GM23338 (cell line): Measurements from ENCODE around the gene TMEM218. TPM values are rescaled to one million over a fixed set of nuclear protein-coding genes. Genes with fewer than 3 reads are reported as not detected.
A peak's percentile ranks its signal among the peaks of the same experiment; 100 is the strongest.

Source experiments
- ATAC-seq: fragments of 200-7000 bp; cut with Tn5 transposase; 3 replicates; pipeline ENCODE4 v1.9.1; 2020
- DNase-seq: peaks from one replicate; pipeline ENCODE4 v3.0.0-alpha.2; 2015; ENCODE audit warnings: low spot score
- H2AFZ ChIP-seq: fragments of 200-600 bp; sonication (generic); 2 replicates; pipeline ENCODE4 v1.8.0; 2016; ENCODE audit warnings: antibody characterized with exemption, mild to moderate bottlenecking, moderate library complexity
- H3F3A ChIP-seq: fragments of 200-600 bp; sonication (generic); replicated peaks from 2 replicates; pipeline ENCODE4 v1.8.0; 2017; ENCODE audit warnings: antibody characterized with exemption, mixed run types, low read depth
- H3K27ac ChIP-seq: fragments of 200-600 bp; sonication (generic); 2 replicates; pipeline ENCODE4 v1.6.1; 2016; ENCODE audit warnings: low read depth
- H3K27me3 ChIP-seq: fragments of 200-600 bp; sonication (generic); 2 replicates; pipeline ENCODE4 v1.8.0; 2016; ENCODE audit warnings: mild to moderate bottlenecking, mixed run types, moderate library complexity; ENCODE audit not compliant: insufficient read depth
- H3K36me3 ChIP-seq: fragments of 200-600 bp; sonication (generic); 2 replicates; pipeline ENCODE4 v1.8.0; 2016; ENCODE audit warnings: mild to moderate bottlenecking; ENCODE audit not compliant: insufficient read depth
- H3K4me1 ChIP-seq: fragments of 200-600 bp; sonication (generic); 2 replicates; pipeline ENCODE4 v1.8.0; 2016; ENCODE audit warnings: mild to moderate bottlenecking, moderate library complexity; ENCODE audit not compliant: insufficient read depth
- H3K4me2 ChIP-seq: fragments of 200-600 bp; sonication (generic); 2 replicates; pipeline ENCODE4 v1.7.1; 2017; ENCODE audit warnings: mixed run types
- H3K4me3 ChIP-seq: fragments of 200-600 bp; sonication (generic); 2 replicates; pipeline ENCODE4 v1.6.1; 2016; ENCODE audit warnings: mixed run types
- H3K79me2 ChIP-seq: fragments of 200-600 bp; sonication (generic); replicated peaks from 2 replicates; pipeline ENCODE4 v1.8.0; 2017; ENCODE audit warnings: mild to moderate bottlenecking; ENCODE audit not compliant: insufficient read depth
- H3K9me2 ChIP-seq: fragments of 200-600 bp; sonication (generic); 2 replicates; pipeline ENCODE4 v1.8.0; 2017; ENCODE audit not compliant: insufficient read depth
- H4K20me1 ChIP-seq: fragments of 200-600 bp; sonication (generic); replicated peaks from 2 replicates; pipeline ENCODE4 v1.8.0; 2017; ENCODE audit warnings: mild to moderate bottlenecking; ENCODE audit not compliant: insufficient read depth
- H3K27ac Mint-ChIP-seq: 2 replicates; pipeline ENCODE4 v1.8.0; 2020; ENCODE audit warnings: inconsistent platforms, mild to moderate bottlenecking, moderate library complexity, mixed read lengths
- H3K27me3 Mint-ChIP-seq: 3 replicates; pipeline ENCODE4 v1.8.0; 2022; ENCODE audit warnings: low read depth, mild to moderate bottlenecking, moderate library complexity, mixed read lengths, inconsistent platforms; ENCODE audit not compliant: insufficient read depth, poor library complexity
- H3K36me3 Mint-ChIP-seq: 3 replicates; pipeline ENCODE4 v1.8.0; 2021; ENCODE audit warnings: low read depth, mild to moderate bottlenecking, inconsistent platforms, moderate library complexity, mixed read lengths
- H3K4me1 Mint-ChIP-seq: 3 replicates; pipeline ENCODE4 v1.8.0; 2020; ENCODE audit warnings: mild to moderate bottlenecking, inconsistent platforms, mixed read lengths
- H3K4me3 Mint-ChIP-seq: 3 replicates; pipeline ENCODE4 v1.8.0; 2021; ENCODE audit warnings: moderate library complexity, mild to moderate bottlenecking, inconsistent platforms, mixed read lengths
- H3K9me3 Mint-ChIP-seq: 3 replicates; pipeline ENCODE4 v1.8.0; 2020; ENCODE audit warnings: moderate library complexity, mild to moderate bottlenecking, inconsistent platforms, mixed read lengths
- NANOG ChIP-seq: IDR thresholded peaks from 2 replicates; pipeline ENCODE4 v1.6.1; 2016; ENCODE audit warnings: antibody characterized with exemption, borderline replicate concordance
- POLR2AphosphoS5 ChIP-seq: IDR thresholded peaks from 2 replicates; pipeline ENCODE4 v1.6.1; 2016; ENCODE audit warnings: antibody characterized with exemption, low read depth
- ZNF114 ChIP-seq: fragments of 250-450 bp; sonication (Bioruptor Pico); IDR thresholded peaks from 2 replicates; pipeline ENCODE4 v1.5.0; 2020; ENCODE audit warnings: mild to moderate bottlenecking, moderate library complexity
- ZNF462 ChIP-seq: fragments of 250-450 bp; sonication (Bioruptor Pico); IDR thresholded peaks from 2 replicates; pipeline ENCODE4 v1.5.0; 2020; ENCODE audit warnings: mild to moderate bottlenecking, moderate library complexity
- polyA plus RNA-seq: library from polyadenylated mRNA; unstranded; fragments of >200 nt; fragmentation: Nextera tagmentation; extraction: Ambion mirVana; gene quantifications from 2 replicates; pipeline ENCODE4 v1.2.1, GENCODE V29; 2016
- total RNA-seq: library from RNA; depleted of rRNA; stranded (reverse); fragments of >200 nt; shearing (Covaris generic); gene quantifications from 2 replicates; pipeline ENCODE4 v1.2.3, GENCODE V29; 2014
- TF ChIP-seq, protein P1 (sequence below), 2 experiments: fragments of 200-600 bp in 1 of 2; sonication (generic) in 1 of 2; conservative IDR thresholded peaks; 2 replicates each; pipeline versions ENCODE4 v1.5.1 to v1.6.1; 2016 to 2017; ENCODE audit warnings: antibody characterized with exemption in 2 of 2, low read depth in 2 of 2, mild to moderate bottlenecking in 2 of 2, moderate library complexity in 1 of 2

TMEM218 gene
- total and polyA plus RNA-seq, 2 experiments from 2014 or later, result 23.7 to 24.2 TPM

DNA sequence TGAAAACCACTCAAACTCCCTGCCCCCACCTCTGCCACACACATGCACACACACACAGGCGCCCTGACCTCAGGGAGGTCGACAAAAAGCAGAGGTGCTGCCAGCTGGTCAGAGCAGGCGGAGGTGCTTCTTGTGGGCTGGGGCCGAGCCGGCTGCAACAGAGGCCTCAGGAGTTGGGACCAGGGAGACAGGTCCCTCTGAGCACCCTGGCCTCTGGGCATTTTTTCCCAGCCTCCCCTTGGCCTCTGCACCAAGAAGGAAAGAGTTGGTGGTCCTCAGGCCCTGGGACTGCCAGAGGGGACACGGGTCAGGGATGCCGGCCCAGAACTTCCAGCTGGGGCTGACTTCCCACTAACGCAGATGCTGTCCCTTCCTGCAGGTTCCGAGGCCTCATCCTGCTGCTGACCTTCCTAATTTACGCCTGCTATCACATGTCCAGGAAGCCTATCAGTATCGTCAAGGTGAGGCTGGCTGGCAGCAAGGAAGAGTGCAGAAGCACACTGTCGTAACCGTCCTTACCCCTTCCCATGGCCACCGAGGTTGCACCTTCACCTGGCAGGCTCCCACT is 35.0 kb downstream of the TMEM218 start:
- no peak overlapping the region for H2AFZ ChIP-seq
- H3K27ac ChIP-seq, result no peak overlapping the region
- Mint-ChIP-seq H3K27me3 (peaks cover 18% of the 10 kb centered on the region), H3K9me3 (no peaks in the 10 kb centered on the region; the same call in 2 of the 3 replicates), H3K4me1 (peaks cover 3% of the 10 kb centered on the region), H3K4me3 (no peak overlapping the region), H3K36me3 (no peaks in the 10 kb centered on the region), H3K27ac (no peak overlapping the region)
- no peaks in the 10 kb centered on the region for H4K20me1 ChIP-seq
- DNase-seq (no peak), ATAC-seq (no peak)
- no peaks in the 10 kb centered on the region for H3F3A ChIP-seq
- no peak overlapping the region for H3K4me2 ChIP-seq
- H3K79me2 ChIP-seq, result no peaks in the 10 kb centered on the region
- H3K36me3 ChIP-seq, result no peaks in the 10 kb centered on the region
- no peaks in the 10 kb centered on the region for H3K27me3 ChIP-seq
- H3K4me3 ChIP-seq, result no peak overlapping the region
- TF ChIP-seq POLR2AphosphoS5 (no peak), NANOG (no peak), ZNF462 (no peak), ZNF114 (CRISPR knock-in tag) (no peak)
- TF ChIP-seq, protein P1, sequence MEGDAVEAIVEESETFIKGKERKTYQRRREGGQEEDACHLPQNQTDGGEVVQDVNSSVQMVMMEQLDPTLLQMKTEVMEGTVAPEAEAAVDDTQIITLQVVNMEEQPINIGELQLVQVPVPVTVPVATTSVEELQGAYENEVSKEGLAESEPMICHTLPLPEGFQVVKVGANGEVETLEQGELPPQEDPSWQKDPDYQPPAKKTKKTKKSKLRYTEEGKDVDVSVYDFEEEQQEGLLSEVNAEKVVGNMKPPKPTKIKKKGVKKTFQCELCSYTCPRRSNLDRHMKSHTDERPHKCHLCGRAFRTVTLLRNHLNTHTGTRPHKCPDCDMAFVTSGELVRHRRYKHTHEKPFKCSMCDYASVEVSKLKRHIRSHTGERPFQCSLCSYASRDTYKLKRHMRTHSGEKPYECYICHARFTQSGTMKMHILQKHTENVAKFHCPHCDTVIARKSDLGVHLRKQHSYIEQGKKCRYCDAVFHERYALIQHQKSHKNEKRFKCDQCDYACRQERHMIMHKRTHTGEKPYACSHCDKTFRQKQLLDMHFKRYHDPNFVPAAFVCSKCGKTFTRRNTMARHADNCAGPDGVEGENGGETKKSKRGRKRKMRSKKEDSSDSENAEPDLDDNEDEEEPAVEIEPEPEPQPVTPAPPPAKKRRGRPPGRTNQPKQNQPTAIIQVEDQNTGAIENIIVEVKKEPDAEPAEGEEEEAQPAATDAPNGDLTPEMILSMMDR (conservative IDR thresholded peaks at IDR 0.05; ENCODE audit: low read depth in 2 of 2), result 0 out of 4 replicates have a peak, but pooled peaks of 1 of the 2 experiments have one; percentile 3
- H3K4me1 ChIP-seq, result no peaks in the 10 kb centered on the region
- no peaks in the 10 kb centered on the region for H3K9me2 ChIP-seq
